OCI-LY3 (cell line): ENCODE data around the gene RANBP1.

ENCODE experiments used
- H2AFZ ChIP-seq: fragments of 200-600, 300-600 bp; shearing (Covaris generic); 2 replicates; pipeline ENCODE4 v1.6.0; 2014; ENCODE audit warnings: antibody characterized with exemption, low read depth, low read length
- H3K27ac ChIP-seq: fragments of 200-600, 300-600 bp; sonication (generic); 2 replicates; pipeline ENCODE4 v1.5.1; 2014; ENCODE audit warnings: mild to moderate bottlenecking, low read length, moderate library complexity, mixed read lengths
- H3K27me3 ChIP-seq: fragments of 200-600, 300-600 bp; sonication (generic); 2 replicates; pipeline ENCODE4 v1.6.1; 2014; ENCODE audit warnings: low read depth, low read length, mixed read lengths
- H3K36me3 ChIP-seq: fragments of 200-600, 300-600 bp; sonication (generic); replicated peaks from 2 replicates; pipeline ENCODE3; 2014; ENCODE audit warnings: low read depth, low read length, mixed read lengths
- H3K4me1 ChIP-seq: fragments of 300-600, 200-600 bp; sonication (generic); 2 replicates; pipeline ENCODE4 v1.6.1; 2014; ENCODE audit warnings: low read length, mixed read lengths
- H3K4me2 ChIP-seq: fragments of 200-600, 300-600 bp; sonication (generic); 2 replicates; pipeline ENCODE4 v1.6.1; 2014; ENCODE audit warnings: low read length, mixed read lengths
- H3K4me3 ChIP-seq: fragments of 300-600, 200-600 bp; sonication (generic); 2 replicates; pipeline ENCODE4 v1.5.1; 2014; ENCODE audit warnings: antibody characterized with exemption, mild to moderate bottlenecking, low read length, moderate library complexity
- H3K79me2 ChIP-seq: fragments of 300-600, 200-600 bp; shearing (Covaris generic); 2 replicates; pipeline ENCODE4 v1.6.1; 2014; ENCODE audit warnings: mild to moderate bottlenecking, low read length, mixed read lengths
- H3K9ac ChIP-seq: fragments of 300-600, 200-600 bp; shearing (Covaris generic); 2 replicates; pipeline ENCODE4 v1.6.0; 2014; ENCODE audit warnings: mild to moderate bottlenecking, low read length, moderate library complexity
- H3K9me3 ChIP-seq: fragments of 200-600, 300-600 bp; shearing (Covaris generic); 2 replicates; pipeline ENCODE4 v1.6.1; 2014; ENCODE audit warnings: low read length, mixed read lengths; ENCODE audit not compliant: insufficient read depth
- H4K20me1 ChIP-seq: fragments of 200-600, 300-600 bp; sonication (generic); 2 replicates; pipeline ENCODE4 v1.6.1; 2016; ENCODE audit warnings: low read length, mixed read lengths; ENCODE audit not compliant: insufficient read depth
- EZH2phosphoT487 ChIP-seq: fragments of 200-600 bp; shearing (Covaris generic); IDR thresholded peaks from 2 replicates; pipeline ENCODE4 v1.6.1; 2018; ENCODE audit warnings: antibody characterized with exemption, mixed run types, low read depth
- TF ChIP-seq, protein P1 (sequence below): fragments of 200-600, 300-600 bp; sonication (generic); IDR thresholded peaks from 2 replicates; pipeline ENCODE4 v1.5.1; 2014; ENCODE audit warnings: antibody characterized with exemption, low read length, low read depth

RANBP1 gene

DNA sequence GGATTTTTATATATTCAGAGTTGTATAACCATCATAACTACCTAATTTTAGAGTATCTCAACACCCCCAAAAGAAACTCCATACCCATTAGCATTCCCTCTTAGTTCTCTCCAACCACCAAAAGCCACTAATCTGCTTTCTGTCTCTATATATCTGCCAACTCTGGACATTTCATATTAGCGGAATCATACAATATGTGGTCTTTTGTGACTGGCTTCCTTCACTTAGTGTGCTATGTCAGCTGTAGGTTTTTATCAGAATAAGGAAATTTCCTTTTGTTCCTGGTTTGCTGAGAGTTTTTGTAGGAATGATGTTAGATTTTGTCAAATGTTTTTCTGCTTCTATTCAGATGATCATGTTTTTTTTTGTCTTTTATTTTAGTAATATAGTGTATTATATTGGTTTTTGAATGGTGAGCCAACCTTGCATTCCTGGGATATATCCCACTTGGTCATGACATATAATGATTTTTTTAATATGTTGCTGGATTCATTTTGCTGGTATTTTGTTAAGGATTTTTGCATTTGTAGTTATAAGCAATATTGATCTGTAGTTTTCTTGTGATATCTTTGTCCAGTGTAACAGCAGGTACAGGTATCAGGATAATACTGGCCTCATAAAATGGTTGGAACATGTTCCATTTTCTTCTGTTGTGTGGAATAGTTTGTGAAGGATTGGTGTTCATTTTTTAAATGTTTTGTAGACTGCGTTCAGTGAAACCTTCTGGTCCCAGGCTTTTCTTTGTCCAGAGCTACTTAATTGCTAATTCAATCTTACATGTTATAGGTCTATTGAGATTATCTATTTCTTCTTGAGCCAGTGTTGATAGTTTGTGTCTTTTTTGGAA lies 19.1 kb upstream of the RANBP1 start:
- Histone ChIP-seq H3K36me3 (peaks cover 73% of the 10 kb centered on the region), H3K27me3 (no peaks in the 10 kb centered on the region), H3K27ac (no peak overlapping the region), H2AFZ (no peak overlapping the region), H3K9ac (no peak overlapping the region), H3K9me3 (no peaks in the 10 kb centered on the region), H3K4me1 (no peaks in the 10 kb centered on the region), H4K20me1 (no peaks in the 10 kb centered on the region), H3K79me2 (no peaks in the 10 kb centered on the region), H3K4me2 (no peak overlapping the region), H3K4me3 (no peak overlapping the region)
- no peak for TF ChIP-seq EZH2phosphoT487
- TF ChIP-seq, protein P1, sequence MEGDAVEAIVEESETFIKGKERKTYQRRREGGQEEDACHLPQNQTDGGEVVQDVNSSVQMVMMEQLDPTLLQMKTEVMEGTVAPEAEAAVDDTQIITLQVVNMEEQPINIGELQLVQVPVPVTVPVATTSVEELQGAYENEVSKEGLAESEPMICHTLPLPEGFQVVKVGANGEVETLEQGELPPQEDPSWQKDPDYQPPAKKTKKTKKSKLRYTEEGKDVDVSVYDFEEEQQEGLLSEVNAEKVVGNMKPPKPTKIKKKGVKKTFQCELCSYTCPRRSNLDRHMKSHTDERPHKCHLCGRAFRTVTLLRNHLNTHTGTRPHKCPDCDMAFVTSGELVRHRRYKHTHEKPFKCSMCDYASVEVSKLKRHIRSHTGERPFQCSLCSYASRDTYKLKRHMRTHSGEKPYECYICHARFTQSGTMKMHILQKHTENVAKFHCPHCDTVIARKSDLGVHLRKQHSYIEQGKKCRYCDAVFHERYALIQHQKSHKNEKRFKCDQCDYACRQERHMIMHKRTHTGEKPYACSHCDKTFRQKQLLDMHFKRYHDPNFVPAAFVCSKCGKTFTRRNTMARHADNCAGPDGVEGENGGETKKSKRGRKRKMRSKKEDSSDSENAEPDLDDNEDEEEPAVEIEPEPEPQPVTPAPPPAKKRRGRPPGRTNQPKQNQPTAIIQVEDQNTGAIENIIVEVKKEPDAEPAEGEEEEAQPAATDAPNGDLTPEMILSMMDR, result no peak

DNA sequence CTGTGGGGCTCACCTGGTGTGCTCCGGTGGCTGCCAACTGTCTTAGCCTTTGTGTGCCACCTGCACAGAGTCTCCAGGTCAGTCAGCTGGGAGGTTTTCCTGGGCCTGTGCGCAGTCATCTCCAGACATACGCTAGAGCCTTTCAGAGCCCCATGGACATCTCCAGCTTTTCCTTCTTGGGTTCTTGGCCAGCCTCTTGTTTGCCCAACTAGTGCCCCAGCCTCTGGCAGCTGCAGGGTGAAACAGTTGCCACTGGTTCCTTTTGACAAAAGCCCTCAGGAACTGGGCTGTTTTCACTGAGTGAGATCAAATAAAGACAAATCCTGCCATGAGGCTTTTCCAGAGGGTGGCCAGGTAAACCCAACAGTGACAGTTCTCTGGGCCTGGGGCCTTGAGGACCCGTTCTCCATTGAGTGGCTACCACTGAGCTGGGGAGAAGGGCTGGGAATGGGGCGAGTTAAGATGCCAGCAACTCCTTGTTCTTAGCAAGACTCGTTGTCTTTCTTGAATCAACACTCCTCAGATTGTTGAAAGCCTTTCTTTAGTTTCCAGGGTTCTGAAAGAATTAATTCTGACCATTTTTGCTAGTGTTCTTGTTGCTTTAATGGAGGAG lies 16.7 kb upstream of the RANBP1 start:
- H3K4me3 ChIP-seq, result no peak overlapping the region
- H3K36me3 ChIP-seq, result peaks cover 64% of the 10 kb centered on the region
- no peaks in the 10 kb centered on the region for H3K4me1 ChIP-seq
- no peaks in the 10 kb centered on the region for H3K79me2 ChIP-seq
- H4K20me1 ChIP-seq, result no peaks in the 10 kb centered on the region
- no peak overlapping the region for H2AFZ ChIP-seq
- TF ChIP-seq, protein P1, result no peak
- TF ChIP-seq EZH2phosphoT487, result no peak
- H3K27me3 ChIP-seq, result no peaks in the 10 kb centered on the region
- no peaks in the 10 kb centered on the region for H3K9me3 ChIP-seq
- no peak overlapping the region for H3K27ac ChIP-seq
- H3K9ac ChIP-seq, result no peak overlapping the region
- H3K4me2 ChIP-seq, result no peak overlapping the region

DNA sequence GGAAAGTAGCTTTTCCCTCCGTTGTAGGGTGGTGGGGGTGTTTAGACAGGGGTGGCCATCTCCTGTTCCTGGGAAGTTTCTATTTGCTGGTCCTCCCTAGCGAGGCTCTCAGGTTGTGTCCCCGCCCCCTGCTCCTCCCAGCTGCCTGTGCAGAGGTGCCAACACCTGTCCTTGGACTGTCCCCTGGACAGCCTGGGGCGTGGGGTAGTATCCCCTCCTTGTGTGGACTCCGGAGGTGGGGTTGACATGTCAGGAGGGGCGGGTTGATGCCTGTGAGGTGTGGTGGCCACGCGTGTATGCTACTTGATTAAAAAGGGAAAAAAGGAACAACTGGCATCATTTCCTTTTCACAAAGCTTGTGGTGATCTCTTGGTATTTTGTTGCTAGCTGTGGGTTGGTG lies 14.3 kb upstream of the RANBP1 start:
- H3K79me2 ChIP-seq, result no peaks in the 10 kb centered on the region
- no peaks in the 10 kb centered on the region for H3K9me3 ChIP-seq

More for the DNA sequence above, 14.3 kb upstream of the RANBP1 start:
- Histone ChIP-seq H3K27me3 (no peaks in the 10 kb centered on the region), H2AFZ (no peak overlapping the region), H3K9ac (no peak overlapping the region), H3K27ac (no peak overlapping the region), H3K4me1 (no peaks in the 10 kb centered on the region), H3K4me3 (no peak overlapping the region), H4K20me1 (peaks cover 5% of the 10 kb centered on the region; the same call in 1 of the 2 replicates), H3K4me2 (no peak overlapping the region), H3K36me3 (peaks cover 57% of the 10 kb centered on the region)
- TF ChIP-seq, protein P1, result no peak
- TF ChIP-seq EZH2phosphoT487, result no peak
